ENCODE measurements around the gene ZP3.
"Not testable (repeated sequence)": the region's sequence is repeated elsewhere in the genome, so short reads cannot be mapped to it uniquely, and the experiment has no call there.

Gene ZP3

DNA sequence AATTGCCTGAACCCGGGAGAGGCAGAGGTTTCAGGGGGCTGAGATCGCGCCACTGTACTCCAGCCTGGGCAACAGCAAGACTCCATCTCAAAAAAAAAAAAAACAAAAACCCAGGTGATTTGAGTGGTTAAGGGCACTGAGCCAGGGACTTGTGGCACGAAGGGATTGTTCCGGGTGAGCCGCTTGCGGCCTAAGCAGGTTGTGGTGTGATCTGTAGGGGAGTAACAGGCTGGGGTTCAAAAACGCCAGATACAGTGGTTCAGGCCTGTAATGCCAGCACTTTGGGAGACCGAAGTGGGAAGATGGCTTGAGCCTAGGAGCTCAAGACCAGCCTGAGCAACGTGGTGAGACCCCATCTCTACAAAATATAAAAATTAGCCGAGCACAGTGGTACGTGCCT lies 19.1 kb downstream of the ZP3 start:
- not testable (repeated sequence) for DNase-seq

DNA sequence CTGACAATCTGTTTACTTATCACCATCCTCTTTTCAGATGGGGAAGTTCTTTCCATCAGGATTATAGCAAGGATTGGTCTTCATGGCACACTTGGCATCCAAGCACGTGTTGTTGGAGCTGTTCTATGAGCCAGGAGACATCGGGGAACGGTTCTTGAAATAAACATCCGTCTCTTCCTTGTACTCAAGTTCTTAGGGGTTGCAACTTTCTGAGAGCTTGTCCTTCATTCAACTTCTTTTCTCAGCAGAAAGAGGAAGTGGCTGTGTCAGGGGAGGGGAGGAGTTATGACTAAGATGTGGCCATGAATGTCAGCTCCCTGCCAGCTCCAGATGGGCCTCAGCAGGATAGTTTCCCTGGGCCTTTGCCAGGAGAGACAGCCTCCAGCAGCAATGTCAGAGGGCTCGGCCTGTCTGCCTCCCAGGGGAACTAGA lies 20.8 kb downstream of the ZP3 start:
- DNase-seq = not testable (repeated sequence)

DNA sequence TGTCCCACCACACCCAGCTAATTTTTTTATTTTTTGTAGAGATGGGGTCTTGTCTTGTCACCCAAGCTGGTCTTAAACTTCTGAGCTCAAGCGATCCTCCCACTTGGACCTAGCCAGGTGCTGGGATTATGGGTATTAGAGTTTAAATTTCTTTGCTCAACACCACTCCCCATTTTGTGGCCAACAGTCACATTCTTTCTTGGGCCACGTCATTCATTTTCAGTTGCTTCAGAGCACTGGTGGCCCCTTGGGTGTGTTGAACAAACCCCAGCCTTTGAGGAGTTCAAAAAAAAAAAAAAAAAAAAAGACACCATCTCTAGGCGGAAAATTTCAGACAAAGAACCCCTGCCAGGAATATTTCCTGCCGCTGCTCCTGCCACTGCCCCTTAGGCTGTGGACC lies 32.3 kb downstream of the ZP3 start:
- DNase-seq = not testable (repeated sequence)

DNA sequence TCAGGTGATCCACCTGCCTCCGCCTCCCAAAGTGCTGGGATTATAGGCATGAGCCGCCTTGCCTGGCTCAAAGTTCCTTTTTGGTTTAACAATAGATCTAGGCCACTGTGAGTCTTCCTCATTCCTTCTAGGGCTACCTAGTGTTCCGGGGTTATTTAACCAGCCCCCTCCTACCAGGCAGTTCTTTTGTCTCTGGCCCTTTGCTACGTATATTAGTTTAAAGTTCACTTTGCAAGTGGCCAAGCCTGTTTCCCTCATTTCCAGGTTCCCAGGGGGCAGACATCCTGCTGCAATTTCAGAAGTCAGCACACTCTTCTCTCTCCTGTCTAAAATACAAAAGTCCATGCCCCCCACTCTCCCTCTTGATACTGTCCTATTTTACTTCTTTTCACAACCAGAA lies 33.8 kb downstream of the ZP3 start:
- DNase-seq = not testable (repeated sequence)

DNA sequence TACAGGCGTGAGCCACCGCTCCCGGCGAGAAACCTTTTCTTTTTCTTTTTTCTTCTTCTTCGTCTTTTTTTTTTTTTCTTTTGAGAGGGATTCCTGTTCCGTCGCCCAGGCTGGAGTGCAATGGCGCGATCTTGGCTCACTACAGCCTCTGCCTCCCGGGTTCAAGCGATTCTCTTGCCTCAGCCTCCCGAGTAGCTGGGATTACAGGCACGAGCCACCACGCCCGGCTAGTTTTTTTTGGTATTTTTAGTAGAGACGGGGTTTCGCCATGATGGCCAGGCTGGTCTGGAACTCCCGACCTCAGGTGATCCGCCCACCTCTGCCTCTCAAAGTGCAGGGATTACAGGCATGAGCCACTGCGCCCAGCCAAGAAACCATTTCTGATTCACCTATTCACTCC lies 36.0 kb downstream of the ZP3 start:
- DNase-seq = not testable (repeated sequence)

DNA sequence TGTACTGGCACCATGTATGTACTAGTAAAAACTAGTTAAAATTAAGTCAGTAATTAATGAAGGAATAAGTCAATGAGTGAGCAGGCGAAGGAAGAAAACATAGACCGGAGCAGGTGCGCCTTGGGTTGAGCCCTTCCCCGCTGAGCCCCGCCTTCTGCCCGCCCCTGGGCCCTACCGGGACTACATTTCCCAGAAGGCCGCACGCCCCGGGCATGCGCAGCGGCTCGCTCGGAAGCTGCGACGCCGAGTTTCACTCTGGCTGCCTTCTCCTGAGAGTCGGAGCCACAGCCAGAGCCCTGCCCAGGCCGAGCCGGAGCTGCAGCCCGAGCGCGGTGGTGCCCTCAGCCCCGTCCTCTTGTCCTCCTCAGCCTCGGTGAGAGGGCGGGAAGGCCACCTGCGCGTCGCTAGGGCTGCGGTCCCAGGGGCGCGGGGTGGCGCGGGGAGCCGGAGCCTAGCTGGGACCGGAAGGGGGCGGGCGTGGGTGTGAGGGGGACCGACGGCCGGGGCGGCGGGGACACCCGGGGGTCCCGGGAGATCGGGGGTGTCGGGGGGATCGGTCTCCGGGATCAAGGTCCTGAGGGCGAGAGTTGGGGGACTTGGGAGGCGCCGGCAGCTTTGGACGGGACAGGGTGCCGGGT lies 36.8 kb downstream of the ZP3 start, which contains the start of gene DTX2:
Gene DTX2, plus strand, starts transcription at position 246 of the 638 bp plus-strand sequence. CDS start 18,801 bp downstream, outside the sequence.
- not testable (repeated sequence) for DNase-seq

DNA sequence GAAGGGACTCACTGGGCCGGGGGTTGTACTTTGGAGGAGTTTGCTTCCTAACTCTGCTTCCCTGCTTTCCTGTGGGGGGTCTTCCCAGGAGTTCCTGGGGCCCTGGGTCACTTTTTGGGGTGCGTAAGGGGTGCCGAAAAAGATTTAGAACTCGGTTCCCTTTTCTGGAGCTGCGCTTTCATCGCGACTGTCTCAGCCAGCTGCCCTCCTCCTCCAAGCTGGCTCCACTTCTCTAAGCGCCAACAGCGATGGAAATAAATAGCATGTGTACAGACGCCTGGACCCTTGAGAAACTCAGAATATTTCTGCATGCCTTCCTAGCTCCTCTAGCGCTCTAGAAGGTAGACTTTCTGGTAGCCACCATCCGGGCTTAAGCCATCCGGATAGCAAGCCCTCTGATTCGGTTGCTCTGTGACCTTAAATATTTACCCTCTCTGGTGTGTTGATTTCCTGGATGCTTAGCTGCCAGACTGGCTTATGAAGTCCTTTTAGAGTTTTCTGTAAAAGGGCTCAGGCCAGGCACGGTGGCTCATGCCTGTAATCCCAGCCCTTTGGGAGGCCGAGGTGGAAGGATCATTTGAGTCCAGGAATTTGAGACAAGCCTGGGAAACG lies 37.6 kb downstream of the ZP3 start:
- DNase-seq = not testable (repeated sequence)

DNA sequence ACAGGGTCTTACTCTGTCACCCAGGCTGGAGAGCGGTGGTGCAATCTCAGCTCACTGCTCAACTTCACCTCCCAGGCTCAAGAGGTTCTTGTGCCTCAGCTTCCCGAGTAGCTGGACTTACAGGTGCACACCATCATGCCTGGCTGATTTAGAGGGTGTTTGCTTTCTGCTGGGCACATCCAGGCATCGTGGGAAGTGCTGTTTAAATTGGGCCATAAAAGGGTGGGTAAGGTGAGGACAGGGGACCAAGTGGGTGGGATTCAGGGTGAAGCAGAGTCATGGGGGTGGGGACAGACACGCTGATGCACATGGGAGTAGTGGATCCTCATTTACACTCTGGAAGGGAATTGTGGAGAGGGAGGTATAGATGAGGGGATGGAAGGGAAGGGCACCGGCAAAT lies 40.2 kb downstream of the ZP3 start:
- DNase-seq = not testable (repeated sequence)

DNA sequence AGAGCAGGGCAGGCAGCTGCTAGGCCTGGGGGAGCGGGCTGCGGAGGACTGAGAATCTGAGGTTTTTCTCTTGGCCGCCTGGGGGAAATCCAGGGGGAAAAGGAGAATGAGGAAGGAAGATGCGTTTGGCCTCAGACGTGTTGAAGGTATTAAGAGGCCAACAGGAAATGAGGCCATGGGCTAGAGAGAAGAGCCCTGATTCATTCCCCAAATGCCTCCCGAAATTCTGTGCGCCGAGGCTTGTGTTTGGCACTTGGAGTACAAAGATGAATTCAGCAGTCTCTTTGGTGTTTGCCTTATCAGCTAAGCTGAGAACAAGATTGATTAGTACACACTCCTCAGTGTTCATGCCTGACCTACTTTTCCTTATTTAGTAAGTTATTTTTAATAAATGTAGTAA lies 41.2 kb downstream of the ZP3 start:
- DNase-seq = not testable (repeated sequence)

DNA sequence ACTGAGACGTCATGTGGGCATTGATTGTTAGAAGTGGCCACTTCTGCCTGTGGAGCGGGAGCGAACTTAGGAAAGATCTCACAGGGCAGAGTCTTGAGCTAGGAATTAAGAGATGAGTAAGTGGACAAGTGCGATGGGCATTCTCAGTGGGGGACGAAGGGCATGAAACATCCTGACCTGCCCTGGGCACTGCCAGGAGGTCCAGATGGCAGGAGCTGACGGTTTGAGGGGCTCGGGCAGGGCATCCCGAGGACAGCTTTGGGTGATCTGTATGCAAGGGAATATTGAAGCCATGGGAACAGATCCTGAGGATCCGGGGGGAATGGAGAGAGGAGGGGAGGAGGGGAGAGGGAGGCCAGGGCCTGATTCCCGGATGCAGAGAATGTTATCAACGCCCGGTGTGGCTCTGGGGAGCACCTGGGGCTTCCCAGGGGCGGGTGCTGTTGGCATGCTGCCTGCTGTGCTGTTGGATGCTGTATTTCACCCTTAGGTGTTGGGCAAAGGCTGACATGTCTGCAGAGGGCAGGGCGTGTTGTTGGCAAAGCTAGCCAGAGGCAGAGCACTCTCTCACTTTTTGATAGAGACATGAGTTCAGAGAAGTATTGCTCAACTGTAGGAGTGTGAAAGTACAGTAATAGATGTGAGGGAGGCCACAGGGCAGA lies 43.1 kb downstream of the ZP3 start:
- not testable (repeated sequence) for DNase-seq

DNA sequence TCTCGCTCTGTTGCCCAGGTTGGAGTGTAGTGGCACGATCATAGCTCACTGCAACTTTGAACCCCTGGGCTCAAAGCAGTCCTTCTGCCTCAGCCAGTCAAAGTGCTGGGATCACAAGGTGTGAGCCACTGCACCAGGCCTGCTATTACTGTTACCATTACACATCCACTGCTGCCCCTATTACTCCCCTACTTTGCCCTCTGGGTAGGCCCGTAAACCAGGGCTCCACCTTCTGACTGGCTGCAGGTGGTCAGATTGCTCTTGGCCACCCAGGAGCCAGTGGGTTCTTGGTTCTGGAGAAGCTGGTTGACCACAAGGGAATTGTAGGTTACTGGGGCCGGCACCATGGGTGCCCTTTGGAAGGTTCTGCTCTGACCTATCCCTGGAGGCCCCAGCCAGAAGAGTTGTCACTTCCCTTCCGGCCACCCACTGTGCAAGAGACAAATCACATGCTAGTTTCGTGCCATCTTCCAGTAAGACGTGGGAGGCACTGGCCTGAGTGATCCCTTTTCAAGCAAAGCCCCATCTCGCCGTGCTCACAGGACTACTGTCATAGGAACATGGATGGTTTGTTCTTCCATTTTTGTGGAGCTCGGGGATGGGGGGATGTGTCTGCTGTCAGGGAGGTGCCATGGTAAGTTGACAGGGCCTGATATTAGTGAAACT lies 46.9 kb downstream of the ZP3 start:
- not testable (repeated sequence) for DNase-seq

DNA sequence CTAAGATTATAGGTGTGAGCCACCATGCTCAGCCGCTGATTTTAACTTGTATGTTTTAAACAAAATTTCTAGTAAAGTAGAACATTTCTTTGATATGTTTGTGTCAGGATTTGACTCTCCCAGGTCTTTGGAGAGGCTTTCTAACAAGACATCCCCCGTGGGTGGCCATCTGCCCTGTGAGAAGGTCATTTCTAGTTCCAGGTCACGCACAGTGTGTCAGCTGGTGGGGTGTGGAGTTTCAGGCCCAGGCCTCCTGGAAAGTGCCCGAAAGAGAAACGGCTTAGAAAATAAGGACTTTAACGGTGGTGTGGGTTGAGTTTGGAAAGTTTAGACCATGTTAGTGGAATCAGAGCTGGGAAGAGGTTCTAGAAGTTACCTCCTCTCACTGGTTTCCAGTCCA lies 48.3 kb downstream of the ZP3 start:
- DNase-seq = not testable (repeated sequence)

DNA sequence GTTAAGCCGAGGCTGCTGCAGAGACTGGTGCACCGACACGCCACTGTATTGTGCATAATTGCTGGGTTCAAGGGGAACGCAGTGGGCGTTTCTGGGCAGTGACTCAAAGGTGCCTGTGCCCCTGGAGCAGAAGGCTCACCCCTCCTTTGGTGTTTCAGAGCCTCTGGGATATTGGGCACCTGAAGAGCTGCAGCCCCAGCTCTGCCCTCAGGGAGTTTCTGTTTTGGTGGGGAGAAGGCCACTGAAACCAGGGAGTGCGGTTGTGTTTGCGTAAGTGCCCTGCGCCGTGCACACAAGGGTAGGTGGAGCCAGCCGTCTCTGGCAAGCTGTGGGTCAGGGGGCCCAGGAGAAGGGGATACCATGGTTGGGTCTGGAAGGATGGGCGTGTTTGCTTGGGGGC lies 51.5 kb downstream of the ZP3 start:
- DNase-seq = not testable (repeated sequence)

DNA sequence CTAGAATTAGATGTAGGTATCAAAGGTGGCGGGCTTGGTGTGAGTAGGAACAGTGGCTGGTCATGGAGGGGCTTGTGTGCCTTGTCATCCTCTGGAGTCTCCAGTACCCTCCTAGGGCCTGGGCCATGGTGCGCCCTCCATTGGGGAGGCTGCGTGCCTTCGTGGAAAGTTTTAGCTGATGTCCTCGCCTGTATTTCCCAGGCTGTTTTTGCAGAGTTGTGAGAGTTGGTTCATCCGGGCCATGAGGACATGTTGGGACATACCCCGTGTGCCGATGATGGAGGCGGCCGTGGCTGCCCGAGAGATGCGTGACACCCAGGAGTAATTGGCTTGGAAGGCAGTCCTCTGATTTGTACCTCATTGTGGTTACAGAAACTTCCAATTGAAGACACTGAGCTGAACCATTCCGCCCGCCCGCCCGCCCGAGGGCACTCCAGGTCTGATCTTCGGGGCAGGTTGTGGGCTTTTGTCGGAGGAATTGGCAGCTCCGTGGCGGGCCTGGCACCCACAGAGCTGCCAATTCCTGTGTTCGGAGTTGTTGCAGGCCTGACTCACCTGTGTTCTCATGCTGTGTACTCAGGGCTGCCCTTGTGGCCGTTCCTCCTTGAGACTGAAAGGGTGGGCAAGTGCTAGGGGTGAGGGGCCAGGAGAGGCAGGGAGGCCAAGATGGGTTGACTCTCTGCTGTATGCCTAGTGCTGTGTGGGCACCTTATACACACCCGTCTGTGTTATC lies 52.2 kb downstream of the ZP3 start:
- not testable (repeated sequence) for DNase-seq

DNA sequence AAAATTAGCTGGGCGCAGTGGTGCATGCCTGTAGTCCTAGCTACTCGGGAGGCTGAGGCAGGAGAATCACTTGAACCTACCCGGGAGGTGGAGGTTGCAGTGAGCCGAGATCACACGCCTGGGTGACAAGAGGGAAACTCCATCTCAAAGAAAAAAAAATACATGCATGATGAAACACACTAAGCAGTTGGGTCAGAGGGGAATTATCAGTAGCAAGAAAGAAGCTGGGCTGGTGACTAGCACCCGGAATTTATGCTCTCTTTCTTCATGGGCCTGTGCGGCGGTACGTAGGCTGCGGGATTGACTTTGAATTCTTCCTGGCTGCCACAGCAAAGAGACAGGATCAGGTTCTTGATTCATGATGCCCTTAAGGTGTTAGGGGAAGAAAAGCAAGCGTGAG lies 54.9 kb downstream of the ZP3 start:
- DNase-seq = not testable (repeated sequence)

DNA sequence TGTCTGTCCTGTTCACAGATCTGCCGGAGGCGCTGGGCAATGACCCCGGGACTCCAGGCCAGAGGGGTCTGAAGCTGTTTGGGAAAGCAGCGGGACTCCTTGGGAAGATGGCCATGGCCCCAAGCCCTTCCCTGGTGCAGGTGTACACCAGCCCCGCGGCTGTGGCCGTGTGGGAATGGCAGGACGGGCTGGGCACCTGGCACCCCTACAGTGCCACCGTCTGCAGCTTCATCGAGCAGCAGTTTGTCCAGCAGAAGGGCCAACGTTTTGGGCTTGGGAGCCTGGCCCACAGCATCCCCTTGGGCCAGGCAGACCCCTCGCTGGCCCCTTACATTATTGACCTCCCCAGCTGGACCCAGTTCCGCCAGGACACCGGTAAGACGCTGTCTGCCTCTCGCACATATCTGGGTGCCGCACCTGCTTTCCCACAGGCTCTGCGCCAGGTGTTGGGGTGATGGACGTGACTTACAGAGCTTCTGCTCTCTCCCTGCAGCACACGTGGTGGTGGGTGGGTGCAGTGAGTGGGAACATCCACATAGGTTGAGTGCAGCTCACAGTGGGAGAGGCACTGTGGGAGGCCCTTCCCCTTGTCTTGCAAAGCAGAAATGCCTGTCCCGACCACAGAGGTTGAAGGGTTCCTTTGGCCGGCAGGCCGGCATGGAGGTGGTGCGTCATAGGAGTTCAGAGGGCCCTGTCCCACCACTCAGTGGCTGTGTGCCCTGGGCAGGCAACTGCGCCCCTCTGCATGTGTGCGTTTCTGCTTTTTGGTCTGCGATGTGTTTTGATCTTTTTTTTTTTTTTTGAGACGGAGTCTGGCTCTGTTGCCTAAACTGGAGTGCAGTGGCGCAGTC lies 55.9 kb downstream of the ZP3 start:
- DNase-seq = not testable (repeated sequence)

DNA sequence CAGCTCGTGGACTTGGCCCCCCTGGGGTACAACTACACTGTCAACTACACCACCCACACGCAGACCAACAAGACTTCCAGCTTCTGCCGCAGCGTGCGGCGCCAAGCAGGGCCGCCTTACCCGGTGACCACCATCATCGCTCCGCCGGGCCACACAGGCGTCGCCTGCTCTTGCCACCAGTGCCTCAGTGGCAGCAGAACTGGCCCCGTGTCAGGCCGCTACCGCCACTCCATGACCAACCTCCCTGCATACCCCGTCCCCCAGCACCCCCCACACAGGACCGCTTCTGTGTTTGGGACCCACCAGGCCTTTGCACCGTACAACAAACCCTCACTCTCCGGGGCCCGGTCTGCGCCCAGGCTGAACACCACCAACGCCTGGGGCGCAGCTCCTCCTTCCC lies 57.9 kb downstream of the ZP3 start:
- not testable (repeated sequence) for DNase-seq

DNA sequence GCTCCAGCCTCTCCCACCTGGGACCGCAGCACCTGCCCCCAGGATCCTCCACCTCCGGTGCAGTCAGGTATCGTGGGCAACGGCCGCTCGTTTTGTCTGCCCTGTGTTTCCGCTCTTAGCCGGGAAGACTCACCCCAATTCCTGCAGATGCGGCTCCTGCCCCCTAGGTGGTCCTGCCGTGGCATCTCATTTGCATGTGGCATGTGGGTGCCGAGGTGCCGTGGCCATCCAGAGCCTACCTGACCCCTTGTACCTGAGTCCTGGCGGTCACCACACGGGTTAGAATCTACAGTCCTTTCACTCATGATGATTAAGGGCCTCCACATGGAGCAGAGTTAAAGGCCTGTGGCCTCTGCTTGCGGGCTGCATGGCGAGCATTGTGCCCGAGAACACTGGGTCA lies 58.3 kb downstream of the ZP3 start:
- not testable (repeated sequence) for DNase-seq

DNA sequence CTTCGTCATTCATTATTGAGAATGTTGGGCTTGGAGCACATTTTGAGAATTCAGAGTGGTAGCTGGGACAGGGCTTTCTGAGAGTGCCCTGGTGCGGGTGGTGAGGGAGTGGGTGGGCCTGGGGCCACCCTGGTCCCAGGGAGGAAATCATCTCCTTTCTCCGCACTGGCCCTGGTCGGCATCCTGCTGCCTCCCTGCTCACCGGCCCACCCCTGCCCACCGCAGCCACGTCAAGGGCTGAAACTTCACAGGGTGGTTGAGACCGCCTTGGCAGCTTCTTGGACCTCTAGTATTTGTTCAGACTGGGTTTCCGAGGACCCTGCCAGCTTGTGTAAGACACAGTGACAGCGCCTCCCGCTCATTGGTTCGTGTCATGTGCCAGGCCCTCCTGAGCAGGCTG lies 59.7 kb downstream of the ZP3 start:
- not testable (repeated sequence) for DNase-seq

DNA sequence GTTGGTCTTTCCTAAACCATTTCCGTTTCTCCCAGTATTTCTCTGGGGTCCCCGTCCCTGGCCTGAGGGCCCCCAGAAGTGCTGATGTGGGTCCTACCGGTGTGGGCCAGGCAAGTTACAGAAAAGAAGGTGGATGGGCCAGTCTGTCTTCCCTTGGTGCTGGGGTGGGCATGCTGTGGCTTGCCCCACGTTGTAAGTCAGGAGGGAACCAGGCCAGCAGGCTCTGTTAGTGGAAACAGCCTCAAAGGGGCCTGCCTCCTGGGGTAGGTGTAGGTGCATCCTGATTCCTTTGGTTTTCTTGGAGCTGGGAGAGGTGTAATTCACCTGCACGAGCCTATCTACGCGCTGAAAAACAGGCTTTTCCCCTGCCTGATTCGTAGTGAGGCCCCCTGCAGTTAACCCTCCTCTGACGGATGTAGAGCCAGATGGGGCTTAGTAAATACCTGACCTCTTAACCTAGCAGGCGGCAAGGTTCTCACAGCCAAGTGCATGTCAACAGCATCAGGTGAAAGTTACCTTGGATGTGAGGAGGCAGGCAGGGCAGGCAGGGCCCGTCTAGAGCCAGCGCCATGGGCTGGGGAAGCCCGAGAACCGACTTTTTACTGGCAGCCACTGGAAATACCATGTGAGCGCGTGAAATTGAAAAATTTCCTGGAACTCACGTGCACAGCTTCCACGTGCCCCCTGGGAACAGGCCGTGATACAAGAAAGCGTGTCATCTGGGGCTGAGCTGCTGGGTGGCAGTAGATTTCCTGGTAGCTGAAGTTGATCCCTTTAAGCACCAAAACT lies 61.3 kb downstream of the ZP3 start:
- not testable (repeated sequence) for DNase-seq

DNA sequence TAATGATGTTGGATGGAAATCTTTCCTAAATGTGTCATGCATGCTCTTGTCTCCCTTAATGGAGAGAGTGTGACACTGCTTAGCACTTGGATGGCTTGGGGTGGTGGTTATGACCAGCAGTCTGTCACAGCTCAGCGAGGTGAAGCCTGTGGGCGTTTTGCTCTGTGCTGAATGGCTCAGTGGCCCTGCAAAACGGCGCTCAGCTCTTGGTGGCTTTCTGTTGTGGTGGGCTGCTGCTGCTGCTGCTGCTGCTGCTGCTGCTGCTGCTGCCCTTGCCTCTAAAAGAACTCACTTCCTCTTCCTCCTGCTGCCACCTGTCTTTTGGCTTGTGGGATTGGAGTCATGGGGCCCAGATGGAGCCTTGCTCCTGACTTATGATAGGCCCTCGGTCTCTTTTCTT lies 61.9 kb downstream of the ZP3 start:
- not testable (repeated sequence) for DNase-seq
